Measurements from ENCODE around the gene STK11.

Gene STK11

GRCh38 chr19:1217366-1217765 is 11.8 kb downstream of the STK11 start:
- H3K4me1 ChIP-seq (ENCODE audit: insufficient read depth, low read length) = no peaks in the 10 kb centered on the region
- no peaks in the 10 kb centered on the region; the same call in 1 of the 2 replicates for H3K36me3 ChIP-seq (ENCODE audit: insufficient read depth, low read depth, low read length)
- no peak overlapping the region for H3K27ac ChIP-seq (ENCODE audit: low read length)
- H3K9ac ChIP-seq (ENCODE audit: low read depth, low read length) = no peak overlapping the region
- no peaks in the 10 kb centered on the region for H3K9me3 ChIP-seq (ENCODE audit: insufficient read depth, low read depth, low read length)
- no peaks in the 10 kb centered on the region for H3K27me3 ChIP-seq (ENCODE audit: insufficient read depth, low read length)
- no peak overlapping the region for H3K4me3 ChIP-seq (ENCODE audit: low read length)

- no peak overlapping the region for H3K9ac ChIP-seq (ENCODE audit: low read depth, low read length)
- H3K9me3 ChIP-seq (ENCODE audit: insufficient read depth, low read depth, low read length) = no peaks in the 10 kb centered on the region
- H3K27ac ChIP-seq (ENCODE audit: low read length) = no peak overlapping the region
- no peak overlapping the region for H3K4me3 ChIP-seq (ENCODE audit: low read length)
- H3K36me3 ChIP-seq (ENCODE audit: insufficient read depth, low read depth, low read length) = peaks cover 8% of the 10 kb centered on the region; the same call in 1 of the 2 replicates
- no peaks in the 10 kb centered on the region for H3K27me3 ChIP-seq (ENCODE audit: insufficient read depth, low read length)
- no peaks in the 10 kb centered on the region for H3K4me1 ChIP-seq (ENCODE audit: insufficient read depth, low read length)
Measured at GRCh38 chr19:1218751-1219567, 13.4 kb downstream of the STK11 start.

- H3K27ac ChIP-seq (ENCODE audit: low read length) = no peak overlapping the region
- H3K9ac ChIP-seq (ENCODE audit: low read depth, low read length) = no peak overlapping the region
- peaks cover 8% of the 10 kb centered on the region; the same call in 1 of the 2 replicates for H3K36me3 ChIP-seq (ENCODE audit: insufficient read depth, low read depth, low read length)
- H3K4me3 ChIP-seq (ENCODE audit: low read length) = no peak overlapping the region
- H3K27me3 ChIP-seq (ENCODE audit: insufficient read depth, low read length) = no peaks in the 10 kb centered on the region
- no peaks in the 10 kb centered on the region for H3K4me1 ChIP-seq (ENCODE audit: insufficient read depth, low read length)
- no peaks in the 10 kb centered on the region for H3K9me3 ChIP-seq (ENCODE audit: insufficient read depth, low read depth, low read length)
Measured at GRCh38 chr19:1219786-1220476, 14.4 kb downstream of the STK11 start.

- Histone ChIP-seq H3K9ac (ENCODE audit: low read depth, low read length) (no peak overlapping the region), H3K4me3 (ENCODE audit: low read length) (no peak overlapping the region), H3K9me3 (ENCODE audit: insufficient read depth, low read depth, low read length) (no peaks in the 10 kb centered on the region), H3K36me3 (ENCODE audit: insufficient read depth, low read depth, low read length) (peaks cover 8% of the 10 kb centered on the region; the same call in 1 of the 2 replicates), H3K4me1 (ENCODE audit: insufficient read depth, low read length) (no peaks in the 10 kb centered on the region), H3K27ac (ENCODE audit: low read length) (no peak overlapping the region), H3K27me3 (ENCODE audit: insufficient read depth, low read length) (no peaks in the 10 kb centered on the region)
Measured at GRCh38 chr19:1220477-1220930, 14.9 kb downstream of the STK11 start.

- Histone ChIP-seq H3K27ac (ENCODE audit: low read length) (no peak overlapping the region), H3K4me3 (ENCODE audit: low read length) (no peak overlapping the region), H3K36me3 (ENCODE audit: insufficient read depth, low read depth, low read length) (peaks cover 8% of the 10 kb centered on the region; the same call in 1 of the 2 replicates), H3K9me3 (ENCODE audit: insufficient read depth, low read depth, low read length) (no peaks in the 10 kb centered on the region), H3K27me3 (ENCODE audit: insufficient read depth, low read length) (no peaks in the 10 kb centered on the region), H3K4me1 (ENCODE audit: insufficient read depth, low read length) (no peaks in the 10 kb centered on the region), H3K9ac (ENCODE audit: low read depth, low read length) (no peak overlapping the region)
Measured at GRCh38 chr19:1220976-1221903, 15.7 kb downstream of the STK11 start.

GRCh38 chr19:1221904-1222255 is 16.3 kb downstream of the STK11 start:
- Histone ChIP-seq H3K9me3 (ENCODE audit: insufficient read depth, low read depth, low read length) (no peaks in the 10 kb centered on the region), H3K36me3 (ENCODE audit: insufficient read depth, low read depth, low read length) (peaks cover 12% of the 10 kb centered on the region; the same call in 1 of the 2 replicates), H3K4me3 (ENCODE audit: low read length) (no peak overlapping the region), H3K4me1 (ENCODE audit: insufficient read depth, low read length) (no peaks in the 10 kb centered on the region), H3K9ac (ENCODE audit: low read depth, low read length) (no peak overlapping the region), H3K27ac (ENCODE audit: low read length) (no peak overlapping the region), H3K27me3 (ENCODE audit: insufficient read depth, low read length) (no peaks in the 10 kb centered on the region)

- Histone ChIP-seq H3K9ac (ENCODE audit: low read depth, low read length) (no peak overlapping the region), H3K27ac (ENCODE audit: low read length) (no peak overlapping the region), H3K36me3 (ENCODE audit: insufficient read depth, low read depth, low read length) (peaks cover 12% of the 10 kb centered on the region), H3K4me1 (ENCODE audit: insufficient read depth, low read length) (no peaks in the 10 kb centered on the region), H3K4me3 (ENCODE audit: low read length) (no peak overlapping the region), H3K9me3 (ENCODE audit: insufficient read depth, low read depth, low read length) (no peaks in the 10 kb centered on the region), H3K27me3 (ENCODE audit: insufficient read depth, low read length) (no peaks in the 10 kb centered on the region)
Measured at GRCh38 chr19:1222394-1222793, 16.8 kb downstream of the STK11 start.

- Histone ChIP-seq H3K27ac (ENCODE audit: low read length) (no peak overlapping the region), H3K9me3 (ENCODE audit: insufficient read depth, low read depth, low read length) (no peaks in the 10 kb centered on the region), H3K4me1 (ENCODE audit: insufficient read depth, low read length) (no peaks in the 10 kb centered on the region), H3K4me3 (ENCODE audit: low read length) (no peak overlapping the region), H3K36me3 (ENCODE audit: insufficient read depth, low read depth, low read length) (peaks cover 12% of the 10 kb centered on the region), H3K9ac (ENCODE audit: low read depth, low read length) (no peak overlapping the region), H3K27me3 (ENCODE audit: insufficient read depth, low read length) (no peaks in the 10 kb centered on the region)
Measured at GRCh38 chr19:1223018-1223855, 17.7 kb downstream of the STK11 start.

GRCh38 chr19:1224047-1224825 is 18.7 kb downstream of the STK11 start:
- Histone ChIP-seq H3K27ac (ENCODE audit: low read length) (no peak overlapping the region), H3K4me1 (ENCODE audit: insufficient read depth, low read length) (no peaks in the 10 kb centered on the region), H3K27me3 (ENCODE audit: insufficient read depth, low read length) (no peaks in the 10 kb centered on the region), H3K9me3 (ENCODE audit: insufficient read depth, low read depth, low read length) (no peaks in the 10 kb centered on the region), H3K36me3 (ENCODE audit: insufficient read depth, low read depth, low read length) (peaks cover 12% of the 10 kb centered on the region), H3K9ac (ENCODE audit: low read depth, low read length) (no peak overlapping the region), H3K4me3 (ENCODE audit: low read length) (no peak overlapping the region)

GRCh38 chr19:1224847-1225246 is 19.3 kb downstream of the STK11 start:
- H3K9me3 ChIP-seq (ENCODE audit: insufficient read depth, low read depth, low read length) = no peaks in the 10 kb centered on the region
- H3K4me3 ChIP-seq (ENCODE audit: low read length) = no peak overlapping the region
- no peak overlapping the region for H3K27ac ChIP-seq (ENCODE audit: low read length)
- no peak overlapping the region for H3K9ac ChIP-seq (ENCODE audit: low read depth, low read length)
- peaks cover 12% of the 10 kb centered on the region for H3K36me3 ChIP-seq (ENCODE audit: insufficient read depth, low read depth, low read length)
- no peaks in the 10 kb centered on the region for H3K27me3 ChIP-seq (ENCODE audit: insufficient read depth, low read length)
- no peaks in the 10 kb centered on the region for H3K4me1 ChIP-seq (ENCODE audit: insufficient read depth, low read length)
